ENCODE data around the gene QKI.

DNA sequence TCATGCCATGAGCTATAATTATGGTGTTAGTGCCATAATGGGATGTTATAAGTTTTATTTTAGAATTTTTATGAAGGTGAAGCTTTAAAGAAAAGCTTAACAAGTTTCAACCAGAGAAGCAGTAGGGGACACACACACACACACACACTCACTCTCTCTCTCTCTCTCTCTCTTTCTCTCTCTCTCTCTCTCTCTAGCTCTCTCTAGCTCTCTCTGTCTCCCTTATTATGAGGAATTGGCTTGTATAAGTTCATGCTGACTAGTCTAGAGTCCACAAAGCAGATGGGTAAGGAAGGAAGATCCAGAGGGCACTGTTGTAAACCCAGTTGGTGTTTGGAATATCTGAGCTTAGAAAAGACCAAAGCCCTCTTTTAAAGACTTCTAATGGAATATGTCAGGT, 102.4 kb downstream of the QKI start:
- TF ChIP-seq, protein P1, sequence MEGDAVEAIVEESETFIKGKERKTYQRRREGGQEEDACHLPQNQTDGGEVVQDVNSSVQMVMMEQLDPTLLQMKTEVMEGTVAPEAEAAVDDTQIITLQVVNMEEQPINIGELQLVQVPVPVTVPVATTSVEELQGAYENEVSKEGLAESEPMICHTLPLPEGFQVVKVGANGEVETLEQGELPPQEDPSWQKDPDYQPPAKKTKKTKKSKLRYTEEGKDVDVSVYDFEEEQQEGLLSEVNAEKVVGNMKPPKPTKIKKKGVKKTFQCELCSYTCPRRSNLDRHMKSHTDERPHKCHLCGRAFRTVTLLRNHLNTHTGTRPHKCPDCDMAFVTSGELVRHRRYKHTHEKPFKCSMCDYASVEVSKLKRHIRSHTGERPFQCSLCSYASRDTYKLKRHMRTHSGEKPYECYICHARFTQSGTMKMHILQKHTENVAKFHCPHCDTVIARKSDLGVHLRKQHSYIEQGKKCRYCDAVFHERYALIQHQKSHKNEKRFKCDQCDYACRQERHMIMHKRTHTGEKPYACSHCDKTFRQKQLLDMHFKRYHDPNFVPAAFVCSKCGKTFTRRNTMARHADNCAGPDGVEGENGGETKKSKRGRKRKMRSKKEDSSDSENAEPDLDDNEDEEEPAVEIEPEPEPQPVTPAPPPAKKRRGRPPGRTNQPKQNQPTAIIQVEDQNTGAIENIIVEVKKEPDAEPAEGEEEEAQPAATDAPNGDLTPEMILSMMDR (IDR thresholded peaks at IDR 0.05; ENCODE audit: low read length) = no peak
- no peak for TF ChIP-seq EZH2 (optimal IDR thresholded peaks at IDR 0.05; ENCODE audit: low read depth, low read length)

Data from MM.1S (cell line).